ENCODE results near the gene TPSB2. TPM values are rescaled to one million over a fixed set of nuclear protein-coding genes. Genes with fewer than 3 reads are reported as not detected.

The TPSB2 gene
- total RNA-seq, 4 donors from 2014 or later, result 27.8 to 142 (median 91.8) TPM

DNA sequence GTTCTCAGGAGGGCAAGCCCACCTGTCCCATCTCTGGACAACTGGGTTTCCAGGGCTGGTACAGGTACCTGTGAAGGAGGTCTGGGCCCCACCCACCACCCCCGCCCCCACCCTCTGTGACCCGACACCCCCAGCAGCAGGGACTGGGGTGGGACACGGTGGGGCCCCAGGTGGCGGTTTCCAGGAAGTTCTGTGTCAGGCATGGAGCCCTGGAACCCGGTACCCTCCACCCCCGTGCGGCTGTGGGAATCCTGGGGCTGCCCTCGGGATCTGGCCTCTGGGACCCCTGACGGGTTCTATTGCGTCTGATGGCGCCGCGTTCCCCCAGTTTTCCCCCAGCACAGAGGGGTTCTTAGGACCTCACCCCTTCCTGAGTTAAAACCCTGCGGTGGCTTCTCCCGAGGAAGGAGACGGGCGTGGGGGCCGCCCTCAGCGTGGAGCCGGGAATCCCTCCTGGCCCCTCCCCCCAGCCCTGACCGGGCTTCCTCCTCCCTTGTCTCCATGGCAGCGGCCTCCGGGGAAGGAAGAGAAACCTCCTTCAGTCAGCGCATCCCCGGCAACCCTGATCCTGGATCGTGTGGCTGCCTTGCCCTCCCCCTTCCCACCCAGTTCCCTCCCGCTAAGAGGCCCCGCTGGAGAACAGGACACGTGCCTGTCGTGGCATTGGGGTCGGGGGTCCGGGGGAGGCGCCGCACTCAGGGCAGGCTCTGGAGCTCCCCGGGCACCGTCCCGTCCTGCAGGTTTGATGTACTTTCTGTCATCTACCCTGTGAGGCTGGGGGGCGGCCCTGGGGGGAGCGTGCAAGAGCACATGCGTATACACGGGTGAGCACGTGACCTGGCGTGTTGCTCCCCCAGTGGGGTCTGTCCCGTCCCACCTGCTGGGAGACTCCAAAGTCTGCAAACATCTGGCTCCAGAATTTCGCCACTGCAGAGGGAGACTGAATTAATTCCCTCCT lies 46.8 kb downstream of the TPSB2 start:
- peak; percentile 35 for ATAC-seq
- WGBS, 2 donors (ENCODE audit: low coverage in 1 of 2), result no CpG with 5 or more reads among the region's 45 CpGs

GRCh38 chr16:1182316-1182671 lies 47.7 kb downstream of the TPSB2 start:
- TF ChIP-seq POLR2A (IDR thresholded peaks at IDR 0.05), result peak in 1 of 2 donors; percentile 2
- no peak for TF ChIP-seq EP300 (IDR thresholded peaks at IDR 0.05)
- peak; percentile 85 for TF ChIP-seq POLR2AphosphoS5 (IDR thresholded peaks at IDR 0.05)
- TF ChIP-seq, protein P1, sequence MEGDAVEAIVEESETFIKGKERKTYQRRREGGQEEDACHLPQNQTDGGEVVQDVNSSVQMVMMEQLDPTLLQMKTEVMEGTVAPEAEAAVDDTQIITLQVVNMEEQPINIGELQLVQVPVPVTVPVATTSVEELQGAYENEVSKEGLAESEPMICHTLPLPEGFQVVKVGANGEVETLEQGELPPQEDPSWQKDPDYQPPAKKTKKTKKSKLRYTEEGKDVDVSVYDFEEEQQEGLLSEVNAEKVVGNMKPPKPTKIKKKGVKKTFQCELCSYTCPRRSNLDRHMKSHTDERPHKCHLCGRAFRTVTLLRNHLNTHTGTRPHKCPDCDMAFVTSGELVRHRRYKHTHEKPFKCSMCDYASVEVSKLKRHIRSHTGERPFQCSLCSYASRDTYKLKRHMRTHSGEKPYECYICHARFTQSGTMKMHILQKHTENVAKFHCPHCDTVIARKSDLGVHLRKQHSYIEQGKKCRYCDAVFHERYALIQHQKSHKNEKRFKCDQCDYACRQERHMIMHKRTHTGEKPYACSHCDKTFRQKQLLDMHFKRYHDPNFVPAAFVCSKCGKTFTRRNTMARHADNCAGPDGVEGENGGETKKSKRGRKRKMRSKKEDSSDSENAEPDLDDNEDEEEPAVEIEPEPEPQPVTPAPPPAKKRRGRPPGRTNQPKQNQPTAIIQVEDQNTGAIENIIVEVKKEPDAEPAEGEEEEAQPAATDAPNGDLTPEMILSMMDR (IDR thresholded peaks at IDR 0.05), result peak in 3 of 4 experiments; percentile 13 to 32 (median 24)
- Histone ChIP-seq H3K9me3 (no peaks in the 10 kb centered on the region), H3K4me3 (peak overlapping the region in 1 of 2 donors; percentile 32), H3K4me1 (peaks cover 2 to 87% (median 38%) of the 10 kb centered on the region in 3 donors), H3K27me3 (no peaks in the 10 kb centered on the region), H3K27ac (peak overlapping the region; percentile 79 to 95 (median 94)), H3K36me3 (no peaks in the 10 kb centered on the region)
- no CpG with 5 or more reads among the region's 19 CpGs for WGBS, 2 donors (ENCODE audit: low coverage in 1 of 2)
- peak; percentile 84 for ATAC-seq

More for the DNA sequence above, 46.8 kb downstream of the TPSB2 start:
- peaks cover 2 to 85% (median 38%) of the 10 kb centered on the region in 3 donors for H3K4me1 ChIP-seq
- no peaks in the 10 kb centered on the region for H3K27me3 ChIP-seq
- peak overlapping the region in 1 of 2 donors; percentile 32 for H3K4me3 ChIP-seq
- H3K9me3 ChIP-seq, result no peaks in the 10 kb centered on the region
- TF ChIP-seq POLR2AphosphoS5 (IDR thresholded peaks at IDR 0.05) (peak; percentile 34), EP300 (IDR thresholded peaks at IDR 0.05) (no peak)
- H3K36me3 ChIP-seq, result peaks cover 0 to 3% of the 10 kb centered on the region in 2 donors
- peak overlapping the region; percentile 79 to 95 (median 94) for H3K27ac ChIP-seq

GRCh38 chr16:1181404-1182315 lies 48.3 kb downstream of the TPSB2 start:
- WGBS, 2 donors (ENCODE audit: low coverage in 1 of 2), result 32 to 36% methylated on average over 9 to 13 of the region's 39 CpGs
- Histone ChIP-seq H3K27me3 (no peaks in the 10 kb centered on the region), H3K4me3 (peak overlapping the region in 1 of 2 donors; percentile 32), H3K4me1 (peaks cover 2 to 87% (median 38%) of the 10 kb centered on the region in 3 donors), H3K27ac (peak overlapping the region; percentile 73 to 95 (median 94)), H3K9me3 (no peaks in the 10 kb centered on the region), H3K36me3 (no peaks in the 10 kb centered on the region)
- no peak for TF ChIP-seq EP300 (IDR thresholded peaks at IDR 0.05)
- TF ChIP-seq, protein P1 (IDR thresholded peaks at IDR 0.05), result peak in 1 of 4 experiments; percentile 25
- ATAC-seq, result no peak

GRCh38 chr16:1180549-1181403 lies 49.2 kb downstream of the TPSB2 start:
- no peaks in the 10 kb centered on the region for H3K27me3 ChIP-seq
- H3K27ac ChIP-seq, result peak overlapping the region; percentile 73 to 95 (median 94)
- no peak for ATAC-seq
- H3K4me1 ChIP-seq, result peaks cover 2 to 96% (median 38%) of the 10 kb centered on the region in 3 donors
- 20% methylated on average over 2 to 4 of the region's 38 CpGs for WGBS, 2 donors (ENCODE audit: low coverage in 1 of 2)
- H3K4me3 ChIP-seq, result no peak overlapping the region
- no peaks in the 10 kb centered on the region for H3K36me3 ChIP-seq
- H3K9me3 ChIP-seq, result no peaks in the 10 kb centered on the region
- TF ChIP-seq, protein P1 (IDR thresholded peaks at IDR 0.05), result no peak
- peak; percentile 41 for TF ChIP-seq POLR2AphosphoS5 (IDR thresholded peaks at IDR 0.05)

Other genes with a start within 250 kb of the TPSB2 start
- 1 to 10 TPM; 2.0 to 4.5 (median 3.6) TPM for gene SOX8, start 248.4 kb downstream of the TPSB2 start, total RNA-seq
- gene SSTR5, start 157.4 kb downstream of the TPSB2 start, total RNA-seq, result not detected
- not detected for gene C1QTNF8, start 133.9 kb downstream of the TPSB2 start, total RNA-seq
- 100 to 1,000 TPM; 133 to 330 (median 173) TPM for gene CACNA1H, start 77.1 kb downstream of the TPSB2 start, total RNA-seq
- 1 to 10 TPM in 1 of 4 donors, under 1 TPM in 1, not detected in 2; 0.31 to 3.0 TPM for gene TPSG1, start 4.9 kb downstream of the TPSB2 start, total RNA-seq
- 10 to 100 TPM; 39.8 to 94.6 (median 63.9) TPM for gene TPSAB1, start 10.5 kb upstream of the TPSB2 start, total RNA-seq
- 1 to 10 TPM in 3 of 4 donors, not detected in 1; 2.8 to 6.4 (median 3.7) TPM for gene TPSD1, start 25.9 kb upstream of the TPSB2 start, total RNA-seq
- gene UBE2I, start 79.5 kb upstream of the TPSB2 start, total RNA-seq, result 10 to 100 TPM; 53.3 to 95.9 (median 76.9) TPM
- gene BAIAP3, start 103.5 kb upstream of the TPSB2 start, total RNA-seq, result 10 to 100 TPM in 1 of 4 donors, 1 to 10 TPM in 3; 1.1 to 14.2 (median 3.0) TPM
- gene TSR3, start 121.7 kb upstream of the TPSB2 start, total RNA-seq, result 100 to 1,000 TPM in 3 of 4 donors, 10 to 100 TPM in 1; 63.7 to 107 (median 103) TPM
- gene GNPTG, start 121.7 kb upstream of the TPSB2 start, total RNA-seq, result 10 to 100 TPM; 45.1 to 55.3 (median 50.5) TPM
- gene UNKL, start 184.5 kb upstream of the TPSB2 start, total RNA-seq, result 10 to 100 TPM; 12.3 to 29.4 (median 16.4) TPM
- gene UQCC4, start 190.6 kb upstream of the TPSB2 start, total RNA-seq, result 10 to 100 TPM in 3 of 4 donors, 1 to 10 TPM in 1; 10.0 to 18.7 (median 13.8) TPM
- under 1 TPM in 1 of 4 donors, not detected in 3; 0.74 TPM for gene PERCC1, start 200.9 kb upstream of the TPSB2 start, total RNA-seq
- gene CCDC154, start 214.4 kb upstream of the TPSB2 start, total RNA-seq, result not detected
- gene CLCN7, start 244.8 kb upstream of the TPSB2 start, total RNA-seq, result 10 to 100 TPM; 33.0 to 67.7 (median 39.2) TPM